Esophagus muscularis mucosa (tissue), 4 donors: ENCODE results near the gene ARHGAP23. TPM values are rescaled to one million over a fixed set of nuclear protein-coding genes. Genes with fewer than 3 reads are reported as not detected.
A peak's percentile ranks its signal among the peaks of the same experiment; 100 is the strongest.

ENCODE experiments used
- DNase-seq: peaks from one replicate; pipeline ENCODE4 v3.0.0-alpha.2; 2017; ENCODE audit errors: extremely low spot score
- H3K27ac ChIP-seq, 4 donors: fragments of 200-600 bp; sonication (generic); replicated peaks in 1 of 4; 1 replicate in 3 of 4; 2 replicates in 1 of 4; pipeline ENCODE4 v1.5.1; 2016 to 2019; ENCODE audit warnings: mild to moderate bottlenecking in 1 of 4
- H3K27me3 ChIP-seq, 4 donors: fragments of 200-600 bp; sonication (generic); one replicate each; pipeline versions ENCODE4 v1.5.1 to v1.6.0; 2016 to 2019
- H3K36me3 ChIP-seq, 4 donors: fragments of 200-600 bp; sonication (generic); one replicate each; pipeline ENCODE4 v1.5.1; 2016 to 2019
- H3K4me1 ChIP-seq, 4 donors: fragments of 200-600 bp; sonication (generic); one replicate each; pipeline ENCODE4 v1.5.1; 2016 to 2019
- H3K4me3 ChIP-seq, 4 donors: fragments of 200-600 bp; sonication (generic); 1 replicate in 2 of 4; 2 replicates in 2 of 4; pipeline ENCODE4 v1.5.1; 2016 to 2019; ENCODE audit warnings: mild to moderate bottlenecking in 4 of 4, moderate library complexity in 1 of 4
- H3K9me3 ChIP-seq, 4 donors: fragments of 200-600 bp; sonication (generic); 1 replicate in 3 of 4; 2 replicates in 1 of 4; pipeline ENCODE4 v1.5.1; 2016 to 2019
- CTCF ChIP-seq, 3 experiments: fragments of 200-600 bp in 2 of 3; fragments of 450-650 bp in 1 of 3; sonication (generic) in 2 of 3; IDR thresholded peaks; one replicate each; pipeline ENCODE4 v1.5.1; 2017 to 2019; ENCODE audit warnings: antibody characterized with exemption in 3 of 3, mild to moderate bottlenecking in 2 of 3, moderate library complexity in 1 of 3
- EP300 ChIP-seq: sonication (generic); formaldehyde crosslinking; IDR thresholded peaks from one replicate; pipeline ENCODE4 v1.6.1; 2017; ENCODE audit warnings: antibody characterized with exemption
- POLR2A ChIP-seq: fragments of 450-650 bp; IDR thresholded peaks from one replicate; pipeline ENCODE4 v1.6.1; 2017; ENCODE audit warnings: antibody characterized with exemption, moderate library complexity, mild to moderate bottlenecking, low read depth
- POLR2AphosphoS5 ChIP-seq, 2 donors: sonication (generic); formaldehyde crosslinking; IDR thresholded peaks; one replicate each; pipeline ENCODE4 v1.6.1; 2017; ENCODE audit warnings: antibody characterized with exemption in 2 of 2
- WGBS: methylation state at CpG from one replicate; pipeline ENCODE4 v1.1.5; 2018; 5-methylcytosine and 5-hydroxymethylcytosine counted together
- intact Hi-C: fragments of 100-400 bp; cut with DNase I; formaldehyde crosslinking; loops from one replicate; pipeline ENCODE4 v1.15.1; 2023
- total RNA-seq, 4 donors: library from RNA; depleted of rRNA; stranded (reverse); fragments of >200 nt; gene quantifications; one replicate each; pipeline versions ENCODE4 v1.1.0 to v1.2.1, GENCODE V29; 2016

ARHGAP23 gene
- total RNA-seq, 4 donors from 2014 or later, result 58.6 to 150 (median 104) TPM

DNA sequence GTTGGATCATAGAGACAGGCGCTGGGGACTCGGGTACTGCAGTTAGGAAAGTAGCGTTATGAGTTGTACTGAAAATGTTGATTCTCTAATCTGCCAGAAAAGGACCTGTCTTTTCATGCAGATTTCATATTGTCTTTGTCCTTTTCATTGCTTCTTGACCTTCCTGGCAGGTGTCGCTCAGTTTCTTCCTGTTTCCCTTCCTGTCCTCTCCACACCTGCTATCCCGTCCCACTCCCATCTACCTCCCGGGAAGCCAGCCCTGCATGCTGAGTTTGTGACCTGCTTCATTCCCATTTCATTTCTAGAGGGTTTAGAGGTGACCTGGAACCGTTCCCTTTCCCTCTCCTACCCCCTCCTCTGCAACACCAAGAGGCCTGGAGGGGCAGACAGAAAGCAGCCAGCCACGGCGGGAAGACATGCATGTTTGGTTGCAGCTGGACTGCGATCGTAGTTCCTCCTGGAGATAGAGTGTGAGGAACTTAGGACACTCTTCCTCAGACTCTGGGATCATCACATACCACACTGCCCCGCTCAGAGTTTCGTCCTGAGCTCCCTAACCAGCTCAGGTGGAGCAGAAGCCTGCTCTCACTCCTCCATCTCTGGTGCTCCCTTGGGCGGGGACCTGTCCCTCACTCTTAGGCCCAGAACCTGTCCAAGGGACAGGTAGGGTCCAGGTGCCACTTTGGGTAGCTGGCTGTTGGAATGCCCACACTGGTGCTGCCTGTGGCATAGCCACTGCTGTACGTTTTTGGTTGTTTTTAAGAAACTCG is 23.9 kb upstream of the ARHGAP23 start:
- DNase-seq, result no peak
- intact Hi-C loops, result loop anchor here (5.0 kb wide), 1 partner anchor 57 kb away; no protein-coding TSS in a partner anchor
- no peaks in the 10 kb centered on the region for H3K4me1 ChIP-seq
- peaks cover 20 to 45% (median 36%) of the 10 kb centered on the region in 4 donors for H3K36me3 ChIP-seq
- H3K27ac ChIP-seq, result no peak overlapping the region
- TF ChIP-seq POLR2AphosphoS5 (IDR thresholded peaks at IDR 0.05), result no peak
- no peak for TF ChIP-seq POLR2A
- no peak for TF ChIP-seq CTCF (IDR thresholded peaks at IDR 0.05)
- no peak for TF ChIP-seq EP300
- no peaks in the 10 kb centered on the region for H3K27me3 ChIP-seq
- no peak overlapping the region for H3K4me3 ChIP-seq
- H3K9me3 ChIP-seq, result no peaks in the 10 kb centered on the region
- 76% methylated on average over 14 of the region's 16 CpGs for WGBS

DNA sequence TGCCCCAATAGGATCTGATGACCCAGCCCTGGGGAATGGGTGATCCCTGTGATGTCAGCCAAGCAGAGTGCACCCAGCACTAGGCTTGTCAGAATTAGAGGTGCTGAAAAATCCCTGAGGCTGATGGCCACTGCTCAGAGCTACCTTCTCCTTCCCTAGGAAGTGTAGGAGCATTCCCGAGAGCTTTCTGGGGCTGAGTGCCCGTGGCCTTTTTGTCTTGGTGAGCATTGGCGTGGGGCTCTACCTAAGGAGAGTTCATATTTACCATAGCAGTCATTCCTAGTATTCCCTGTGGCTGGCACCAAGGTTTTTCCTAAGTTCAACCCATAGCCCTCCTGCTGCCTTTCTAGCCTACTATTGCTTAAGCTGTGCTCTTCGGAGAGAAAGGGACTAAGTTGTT is 22.6 kb upstream of the ARHGAP23 start:
- DNase-seq, result no peak
- no peak for TF ChIP-seq POLR2AphosphoS5 (IDR thresholded peaks at IDR 0.05)
- no peak for TF ChIP-seq CTCF (IDR thresholded peaks at IDR 0.05)
- TF ChIP-seq EP300, result no peak
- TF ChIP-seq POLR2A, result no peak
- no peak overlapping the region for H3K4me3 ChIP-seq
- 89% methylated on average over 4 of the region's 4 CpGs for WGBS
- no peak overlapping the region for H3K27ac ChIP-seq
- no peaks in the 10 kb centered on the region for H3K27me3 ChIP-seq
- no peaks in the 10 kb centered on the region for H3K4me1 ChIP-seq
- H3K36me3 ChIP-seq, result peaks cover 7 to 32% (median 23%) of the 10 kb centered on the region in 4 donors
- intact Hi-C loops, result no loop called here
- no peaks in the 10 kb centered on the region for H3K9me3 ChIP-seq

- H3K4me3 ChIP-seq, result no peak overlapping the region
- whole genome bisulfite sequencing, result 71% methylated on average over 1 of the region's 1 CpG
- no peak for TF ChIP-seq POLR2A
- no peak for TF ChIP-seq EP300
- no peak for TF ChIP-seq CTCF (IDR thresholded peaks at IDR 0.05)
- no peak for TF ChIP-seq POLR2AphosphoS5 (IDR thresholded peaks at IDR 0.05)
- H3K36me3 ChIP-seq, result no peaks in the 10 kb centered on the region
- DNase-seq, result no peak
- H3K27me3 ChIP-seq, result peaks cover 0 to 2% (median 0%) of the 10 kb centered on the region in 4 donors
- peaks cover 8 to 9% (median 9%) of the 10 kb centered on the region in 4 donors for H3K4me1 ChIP-seq
- no peak overlapping the region for H3K27ac ChIP-seq
- intact Hi-C loops, result no loop called here
- H3K9me3 ChIP-seq, result no peaks in the 10 kb centered on the region
Measured at GRCh38 chr17:38410201-38410600, 18.1 kb upstream of the ARHGAP23 start.

DNA sequence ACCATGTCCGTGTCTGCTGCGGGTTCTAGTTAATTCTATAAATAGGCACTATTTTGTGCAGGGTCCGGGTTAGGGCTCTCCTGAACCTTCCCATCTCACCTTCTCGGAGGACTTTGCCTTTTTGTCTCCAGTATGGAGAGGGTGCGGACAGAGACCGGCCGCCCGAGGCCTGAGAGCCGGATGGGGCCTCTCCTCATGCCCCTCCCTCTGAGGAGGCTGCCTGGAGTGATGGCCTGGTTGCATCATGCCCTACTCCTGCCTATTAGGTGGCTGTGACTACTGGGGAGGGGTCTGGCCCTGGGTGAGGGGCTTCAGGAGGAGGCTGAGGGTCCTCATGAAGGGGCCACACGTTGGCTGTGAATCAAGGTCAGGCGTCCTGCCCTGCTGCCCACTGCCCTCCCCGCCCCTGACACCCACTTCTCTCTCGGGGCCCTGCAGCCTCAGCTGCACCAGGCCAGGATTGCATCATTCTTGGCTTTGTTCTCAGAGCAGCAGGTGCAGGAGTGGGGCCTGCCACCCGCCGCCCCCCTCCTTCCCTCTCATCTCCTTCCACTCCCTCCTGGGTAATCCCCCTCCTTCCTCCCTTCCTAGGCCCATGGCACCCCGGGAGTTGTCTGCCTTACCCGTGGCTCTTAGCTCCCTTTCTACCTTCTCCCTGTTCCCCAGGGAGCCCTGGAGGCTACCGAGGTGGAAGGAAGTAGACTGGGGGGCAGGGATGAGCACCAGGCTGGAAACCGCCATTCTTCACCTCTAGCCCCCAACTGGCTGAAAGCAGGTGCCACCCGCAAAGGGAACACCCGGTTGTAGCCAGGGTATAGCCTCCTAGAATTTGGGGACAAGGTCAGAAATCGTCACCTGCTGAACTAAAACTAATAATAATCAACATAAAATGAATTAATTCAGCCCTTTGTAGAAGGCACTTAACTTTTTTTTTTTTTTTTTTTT is 12.7 kb upstream of the ARHGAP23 start:
- peak overlapping the region in 1 of 4 donors; percentile 19 for H3K27ac ChIP-seq
- H3K27me3 ChIP-seq, result peaks cover 0 to 29% (median 0%) of the 10 kb centered on the region in 4 donors
- H3K4me3 ChIP-seq, result peak overlapping the region in 2 of 4 donors; percentile 7 to 23
- no peaks in the 10 kb centered on the region for H3K36me3 ChIP-seq
- TF ChIP-seq POLR2AphosphoS5 (IDR thresholded peaks at IDR 0.05) (no peak), EP300 (no peak), POLR2A (no peak), CTCF (IDR thresholded peaks at IDR 0.05) (no peak)
- intact Hi-C loops, result no loop called here
- peaks cover 29 to 39% (median 36%) of the 10 kb centered on the region in 4 donors for H3K4me1 ChIP-seq
- DNase-seq, result no peak
- no peaks in the 10 kb centered on the region for H3K9me3 ChIP-seq
- 55% methylated on average over 10 of the region's 22 CpGs for WGBS
